ENCODE results near the gene ATP8A1.
"Not testable (repeated sequence)": the region's sequence is repeated elsewhere in the genome, so short reads cannot be mapped to it uniquely, and the experiment has no call there.

The ATP8A1 gene

DNA sequence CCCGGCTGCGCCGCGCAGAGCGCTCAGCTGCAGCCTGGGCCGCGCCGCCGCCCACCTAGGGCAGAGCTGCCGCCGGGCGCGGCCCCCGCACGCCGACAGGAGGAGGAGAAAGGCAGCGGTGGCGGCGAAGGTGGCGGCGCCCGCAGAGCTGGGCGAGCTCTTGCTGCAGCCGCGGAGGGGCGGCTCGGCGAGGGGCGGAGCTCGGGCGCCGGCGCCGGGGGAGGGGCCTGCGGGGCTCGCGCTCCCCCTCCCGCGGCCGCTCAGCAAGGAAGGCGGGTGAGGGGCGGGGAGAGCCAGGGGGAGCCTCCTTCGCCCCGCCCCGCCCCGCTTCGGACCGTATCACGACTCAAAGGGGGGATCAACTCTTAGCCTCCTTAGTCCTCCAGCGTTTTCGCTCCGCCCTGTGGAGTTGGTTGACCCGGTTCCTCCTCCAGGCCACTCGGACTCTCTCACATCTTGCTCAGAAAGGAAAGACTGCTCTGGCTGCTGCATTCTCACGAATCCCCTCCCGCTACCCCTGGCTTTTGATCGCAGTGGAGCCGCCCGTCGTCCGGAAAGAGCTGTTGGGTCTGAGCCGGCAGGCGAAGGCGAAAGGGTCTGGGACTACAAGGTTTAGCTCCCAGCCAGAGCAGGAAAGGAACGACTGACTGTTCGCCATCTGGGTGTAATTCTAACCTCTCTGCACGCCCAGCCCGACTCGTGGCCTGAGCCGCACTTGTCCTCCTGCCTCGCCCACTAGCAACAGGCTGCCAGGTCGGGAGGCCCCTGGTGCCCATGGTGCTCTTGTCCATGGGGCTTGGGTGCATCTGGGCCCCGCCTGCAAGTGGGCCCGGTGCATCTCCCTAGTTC, at the start of gene ATP8A1:
Gene ATP8A1 (minus strand): TSS at position 162 of the 849 bp plus-strand sequence. CDS start 232 bp downstream, outside the sequence.
- peak; percentile 55 to 59 for DNase-seq

- no peak for DNase-seq
These were observed 49.2 kb upstream of the ATP8A1 start for GRCh38 chr4:42706086-42706485.

DNA sequence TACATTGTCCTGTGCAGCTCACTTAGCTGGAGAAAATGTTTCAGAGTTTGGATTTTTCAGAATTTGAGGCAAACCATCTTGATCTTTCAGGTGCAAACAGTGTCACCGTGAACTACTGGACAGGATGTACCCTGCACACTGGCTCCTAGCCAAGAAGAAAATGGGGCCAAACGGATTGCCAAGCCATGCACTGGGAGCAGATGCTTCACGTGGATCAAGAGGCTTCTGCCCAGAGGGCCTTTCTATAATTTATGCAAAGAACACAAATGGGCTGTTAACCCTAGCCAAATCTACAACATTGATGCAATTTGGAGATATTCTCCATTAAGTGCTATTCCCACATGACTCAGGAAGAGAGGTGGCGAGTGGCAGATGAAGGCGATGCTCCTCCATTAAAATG, 46.9 kb upstream of the ATP8A1 start:
- no peak for DNase-seq

GRCh38 chr4:42702895-42703294, 46.0 kb upstream of the ATP8A1 start:
- no peak for DNase-seq

GRCh38 chr4:42701780-42702179, 44.9 kb upstream of the ATP8A1 start:
- DNase-seq = not testable (repeated sequence)

- no peak for DNase-seq
These were observed 33.6 kb upstream of the ATP8A1 start for GRCh38 chr4:42690537-42690936.

- no peak for DNase-seq
These were observed 26.5 kb upstream of the ATP8A1 start for GRCh38 chr4:42683393-42683792.

GRCh38 chr4:42678512-42678911, 21.6 kb upstream of the ATP8A1 start:
- DNase-seq = no peak

DNA sequence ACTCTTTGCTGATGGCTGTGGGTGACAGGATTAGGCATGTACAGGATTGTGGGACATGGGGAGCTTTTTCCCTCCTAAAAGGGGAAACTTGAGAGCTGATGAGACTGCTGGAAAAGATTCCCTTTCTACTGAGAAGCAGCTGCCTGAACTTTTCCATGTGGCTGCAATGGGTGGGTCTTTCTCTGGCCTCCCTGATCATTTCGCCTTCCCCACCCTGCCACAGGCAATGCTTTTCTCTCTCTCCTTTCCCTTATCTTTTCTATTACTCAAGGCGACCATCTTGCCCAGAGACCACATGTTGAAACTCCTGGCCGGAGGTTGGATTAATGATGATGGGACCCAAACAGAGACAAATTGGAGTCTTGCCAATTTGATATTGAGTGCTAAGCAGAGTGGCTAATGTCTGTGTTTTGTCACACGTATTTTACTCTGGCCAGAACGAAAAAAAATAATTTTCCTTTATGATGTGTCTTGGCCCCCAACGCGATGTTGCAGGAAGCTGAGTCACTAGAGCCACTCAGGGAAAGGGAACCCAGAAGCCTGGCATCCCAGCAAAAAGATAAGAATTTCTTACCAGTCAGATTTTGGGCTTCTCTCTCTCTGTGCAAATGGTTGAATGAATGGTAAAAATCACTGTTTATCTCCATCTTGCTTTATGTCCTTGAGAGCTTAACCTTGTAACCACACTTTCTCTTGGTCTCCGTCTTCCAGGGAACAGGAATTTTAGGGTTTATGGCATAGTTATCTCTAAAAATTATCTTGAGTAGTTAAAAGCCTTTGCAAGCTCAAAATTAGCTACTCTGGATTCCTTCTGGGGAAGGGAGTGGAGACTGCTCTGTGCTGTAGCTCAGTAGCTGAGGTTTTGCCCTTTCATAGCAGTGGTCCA, 19.4 kb upstream of the ATP8A1 start:
- DNase-seq = no peak

DNA sequence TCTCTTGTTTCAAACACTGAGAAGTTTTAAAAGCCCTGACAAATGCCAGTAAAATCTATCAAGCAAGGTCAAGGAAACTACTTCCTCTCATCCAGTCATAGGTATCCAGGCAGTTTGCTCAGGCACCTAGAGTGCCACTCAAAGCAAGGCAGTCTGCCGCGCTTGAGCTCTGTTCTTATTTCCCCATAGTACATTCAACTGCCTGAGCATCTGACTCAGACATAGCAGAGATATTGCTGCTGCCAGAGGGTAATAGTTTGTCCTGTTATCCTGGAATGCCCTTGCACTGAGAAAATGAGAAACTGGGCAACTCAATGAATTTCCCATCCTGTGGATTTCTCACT, 16.1 kb upstream of the ATP8A1 start:
- DNase-seq = no peak

- no peak for DNase-seq
These were observed 15.6 kb upstream of the ATP8A1 start for GRCh38 chr4:42672359-42673081.

DNA sequence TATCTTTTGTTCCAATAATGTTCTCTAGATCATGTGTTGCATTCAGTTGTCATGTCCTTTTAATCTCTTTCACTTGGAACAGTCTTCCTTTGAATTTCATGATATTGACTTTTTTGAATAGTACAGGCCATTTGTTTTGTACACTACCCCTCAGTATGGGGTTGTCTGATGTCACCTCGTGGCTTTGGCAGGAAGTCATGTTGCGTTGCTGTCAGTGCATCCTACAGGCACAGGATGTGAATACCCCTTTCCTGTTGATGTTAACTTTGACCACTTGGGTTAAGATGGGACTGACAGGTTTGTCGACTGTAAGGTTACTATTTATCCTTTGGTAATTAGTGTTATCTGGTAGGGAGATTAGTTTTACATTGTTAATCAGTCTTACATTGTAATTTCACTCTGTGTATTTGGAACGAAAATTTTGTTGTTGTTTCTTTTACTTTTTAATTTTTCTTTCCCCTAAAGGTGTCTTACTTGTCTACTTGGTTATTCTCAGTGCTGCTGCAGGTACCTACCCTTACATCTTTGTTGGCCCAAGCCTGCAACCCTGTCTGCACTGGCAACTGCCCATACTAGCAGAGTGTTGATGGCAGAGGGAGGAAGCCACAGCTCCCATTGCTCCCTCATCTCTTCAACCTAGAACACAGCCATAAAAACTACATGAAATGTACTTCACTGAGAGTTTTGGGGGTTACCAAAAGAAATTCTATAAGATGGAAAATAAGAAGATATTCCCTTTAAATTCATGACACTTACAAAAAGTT, 14.7 kb upstream of the ATP8A1 start:
- DNase-seq = no peak

DNA sequence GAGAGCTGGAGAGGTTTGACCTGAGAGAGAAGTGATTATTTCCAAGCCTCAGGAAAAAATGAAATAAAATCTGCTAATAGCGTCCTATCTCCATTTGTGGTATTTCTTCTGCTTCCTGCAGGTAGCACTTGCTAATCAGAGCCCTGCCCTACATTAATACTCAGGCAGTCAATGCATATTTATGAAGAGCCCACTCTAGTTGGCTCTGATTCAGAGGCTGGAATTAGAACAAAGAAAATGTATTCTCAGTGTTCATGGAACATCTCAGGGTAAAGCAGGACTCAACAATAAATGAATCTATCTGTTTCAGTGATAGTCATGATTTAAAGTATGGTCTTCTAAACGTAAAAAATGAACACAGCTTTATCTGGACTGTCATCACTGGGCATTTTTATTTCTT, 1.4 kb upstream of the ATP8A1 start:
- no peak for DNase-seq

DNA sequence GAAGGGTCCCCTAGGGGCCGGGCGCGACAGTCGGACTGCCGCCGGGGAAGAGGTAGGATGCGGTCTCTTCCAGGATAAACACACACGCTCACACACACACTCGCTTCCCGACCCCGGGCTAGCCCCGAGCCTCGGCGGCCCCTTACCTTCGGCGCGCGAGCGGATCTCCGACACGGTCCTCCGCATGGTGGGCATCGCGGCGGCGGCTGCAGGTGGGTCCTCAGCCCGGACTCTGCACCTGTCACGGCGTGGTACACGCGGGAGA, 294 bp downstream of the ATP8A1 start:
- no peak for DNase-seq

DNA sequence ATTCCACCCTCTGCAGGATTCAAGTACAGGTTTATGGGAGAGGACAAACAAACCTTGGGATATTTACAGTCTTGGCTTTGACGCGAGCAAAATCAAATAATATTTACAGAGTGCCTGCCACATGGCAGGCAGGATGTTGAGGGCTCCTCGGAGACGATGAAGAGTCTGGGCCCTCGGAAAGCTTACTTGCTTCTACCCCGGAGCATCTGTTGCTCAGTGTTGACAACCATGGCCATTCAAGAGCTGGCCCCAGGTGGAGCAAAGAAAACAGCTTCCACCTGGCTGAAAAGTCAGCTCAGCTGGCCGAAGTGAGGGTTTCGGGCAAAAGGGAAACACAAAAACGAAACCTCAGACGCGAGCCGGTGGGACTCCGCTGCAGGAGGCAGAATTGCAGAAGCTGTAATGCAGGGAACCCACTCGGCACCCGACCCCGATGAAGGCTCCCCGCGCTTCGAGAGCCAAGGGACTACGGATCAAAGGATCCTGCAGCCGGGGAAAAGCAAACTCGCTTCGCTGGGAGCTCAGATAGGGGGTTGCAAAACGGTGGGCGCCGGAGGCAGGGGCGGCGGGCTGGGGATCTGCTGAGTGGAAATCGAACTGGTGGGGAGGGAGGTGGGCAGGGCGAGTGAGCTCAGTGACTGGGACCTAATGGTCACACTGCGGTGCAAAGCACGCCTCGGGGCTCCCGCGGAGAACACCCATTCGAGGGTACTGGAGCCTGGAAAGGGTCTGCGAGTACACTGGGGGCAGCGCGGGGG, 805 bp downstream of the ATP8A1 start:
- peak in 1 of 2 experiments; percentile 19 for DNase-seq

DNA sequence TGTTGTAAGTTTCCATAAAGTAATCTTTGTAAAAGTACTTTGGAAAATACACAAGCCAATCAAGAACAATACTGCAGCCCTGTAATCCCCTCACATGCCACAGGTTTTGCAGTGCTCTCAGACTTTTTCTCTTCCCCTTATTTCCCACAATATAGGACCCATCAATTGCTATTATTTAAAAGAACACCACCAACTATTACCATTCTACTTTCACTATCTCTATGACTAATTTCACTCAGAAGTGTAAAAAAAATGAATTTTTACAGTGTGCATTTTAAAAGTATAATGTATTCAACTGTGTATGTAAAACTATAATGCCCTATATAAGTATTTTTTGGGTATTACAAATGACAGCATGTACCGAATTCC, 1.7 kb downstream of the ATP8A1 start:
- no peak for DNase-seq

DNA sequence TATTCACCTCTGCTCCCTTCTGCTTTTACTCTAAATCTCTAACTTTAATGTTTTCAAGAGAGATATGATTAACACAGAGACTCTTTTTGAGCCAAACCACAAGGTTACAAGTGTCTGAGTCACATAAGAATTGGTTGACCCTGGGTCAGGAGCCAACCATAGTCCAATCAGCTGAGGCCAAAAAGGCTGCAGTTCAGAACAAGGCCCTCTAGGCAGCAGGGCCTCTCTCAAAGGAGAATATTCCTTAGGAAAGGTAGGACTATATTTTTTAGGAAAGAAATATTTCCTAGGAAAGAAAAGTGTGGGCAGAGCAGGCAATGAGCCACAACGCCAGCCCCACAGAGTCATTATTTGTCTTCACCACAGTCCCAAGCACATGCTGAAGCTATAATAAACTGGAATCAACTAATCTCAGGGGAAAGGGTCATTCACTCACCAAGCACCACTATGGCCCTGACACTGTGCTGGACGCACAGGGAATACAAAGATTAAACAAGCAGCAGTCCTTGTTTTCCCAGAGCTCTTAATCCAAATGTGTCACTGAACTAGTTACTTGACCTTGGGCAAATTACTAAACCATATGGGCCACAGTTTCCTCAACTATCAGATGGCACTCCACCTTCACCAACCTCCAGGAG, 2.2 kb downstream of the ATP8A1 start:
- no peak for DNase-seq

DNA sequence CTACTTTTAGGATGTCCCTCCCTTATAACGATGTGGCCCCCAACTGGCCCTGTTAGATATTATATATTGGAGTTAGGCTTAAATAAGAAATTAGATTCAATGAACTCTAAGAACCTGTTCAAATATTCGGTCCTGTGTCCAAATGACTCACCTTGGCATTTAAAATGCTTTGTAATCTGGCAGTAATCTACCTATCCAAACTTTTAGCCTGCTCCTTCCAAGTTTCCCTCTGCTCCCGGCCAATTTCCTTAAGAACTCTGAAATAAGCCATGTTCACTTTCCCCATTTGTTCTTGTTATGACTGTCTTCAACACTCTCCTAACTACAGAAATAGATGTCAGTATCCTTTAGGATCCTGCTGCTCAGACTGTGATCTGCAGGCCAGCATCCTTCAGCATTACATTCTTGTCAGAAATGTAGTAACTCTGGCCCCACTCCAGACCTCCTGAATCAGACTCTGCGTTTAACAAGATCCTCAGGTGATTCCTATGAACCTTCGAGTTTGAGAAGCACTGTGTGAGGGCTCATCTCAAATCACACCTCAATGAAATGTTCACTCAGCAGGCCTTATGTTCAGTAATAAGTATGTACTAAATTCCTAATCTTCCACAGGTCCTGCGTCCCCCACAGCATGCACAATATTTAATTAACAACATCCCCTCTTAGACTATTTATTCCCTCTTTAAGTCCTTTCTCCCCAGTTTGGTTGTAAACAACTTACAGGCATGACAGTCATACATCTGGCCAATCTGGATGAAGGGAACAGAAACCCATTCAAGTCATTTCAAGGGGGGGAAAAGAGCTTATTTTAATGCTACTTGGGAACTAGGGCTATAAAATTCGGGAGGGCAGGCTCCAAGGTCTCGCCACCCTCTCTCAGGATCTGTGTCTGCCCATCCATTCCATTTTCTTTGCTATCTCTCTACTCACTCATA, 3.0 kb downstream of the ATP8A1 start:
- DNase-seq = no peak

GRCh38 chr4:42652529-42653231, 4.2 kb downstream of the ATP8A1 start:
- DNase-seq = not testable (repeated sequence)

DNA sequence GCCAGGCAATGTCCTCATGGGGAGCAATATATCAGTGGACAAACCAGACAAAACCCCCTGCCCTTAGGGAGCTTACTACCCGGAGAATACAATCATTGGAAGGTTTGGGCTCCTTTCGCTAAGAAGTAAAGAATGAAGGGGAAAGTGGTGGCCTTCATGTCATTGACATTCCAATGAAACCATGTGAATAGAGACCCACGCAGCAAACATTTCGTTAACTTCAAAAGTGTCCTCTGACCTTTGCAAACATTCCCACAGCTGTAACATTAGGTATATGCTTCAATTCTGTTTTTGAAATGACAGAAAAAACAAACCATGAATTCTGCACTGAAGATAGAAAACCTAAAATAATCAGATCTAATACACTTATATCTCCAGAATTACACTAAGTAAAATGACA, 7.0 kb downstream of the ATP8A1 start:
- no peak for DNase-seq
